Fibroblast of gingiva (primary cell): ENCODE measurements around the gene C5orf46.
"Not testable (repeated sequence)": the region's sequence is repeated elsewhere in the genome, so short reads cannot be mapped to it uniquely, and the experiment has no call there.

Experiments
- DNase-seq: peaks from one replicate; pipeline ENCODE4 v3.0.0-alpha.2; 2011; ENCODE audit warnings: low read depth

Gene C5orf46

DNA sequence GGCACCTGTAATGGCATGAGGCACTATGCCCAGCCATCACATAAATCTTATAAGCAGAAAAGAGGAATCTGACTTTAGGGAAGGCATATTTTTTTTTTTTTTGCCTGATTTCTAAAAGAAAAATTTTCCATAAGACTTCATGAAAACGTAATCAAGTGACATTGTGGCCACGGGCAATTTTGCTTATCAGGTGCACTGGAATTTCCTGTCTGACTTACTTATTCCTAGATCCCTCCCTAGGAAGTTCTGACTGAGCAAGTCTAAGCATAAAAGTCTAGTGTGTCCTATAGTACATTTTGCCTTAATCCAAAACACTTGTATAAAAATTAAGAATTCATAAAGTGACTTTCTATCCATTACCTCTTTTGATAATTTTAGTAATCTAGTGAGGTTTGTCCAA lies 12.5 kb downstream of the C5orf46 start:
- DNase-seq = no peak

DNA sequence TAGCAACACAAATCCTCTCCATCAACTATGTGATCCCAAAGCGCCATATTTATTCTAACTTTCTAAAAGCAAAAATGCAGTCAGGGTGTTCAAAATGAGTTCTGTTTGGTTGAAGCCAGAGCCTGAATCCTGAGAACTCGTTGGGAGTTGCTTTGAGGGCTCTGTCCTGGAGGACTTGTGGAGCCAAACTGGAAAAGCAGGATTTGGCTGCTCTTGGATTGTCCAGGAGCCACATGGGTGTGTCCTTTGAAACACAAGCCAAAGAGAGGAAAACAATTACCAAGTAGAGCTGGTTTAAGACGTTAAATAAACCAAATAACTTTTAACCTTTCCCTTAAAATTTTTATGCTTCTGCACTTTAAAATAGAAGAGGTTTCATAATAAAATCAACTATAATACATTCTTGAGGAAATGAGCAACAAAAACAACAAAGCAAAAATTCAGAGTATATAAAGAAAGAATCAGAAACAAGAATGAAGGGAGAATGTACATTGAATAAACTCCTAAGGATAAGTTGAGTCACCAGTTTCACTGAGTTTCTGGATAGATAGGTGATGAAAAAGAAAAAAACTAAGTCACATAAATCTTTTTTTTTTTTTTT lies 13.5 kb downstream of the C5orf46 start:
- no peak for DNase-seq

DNA sequence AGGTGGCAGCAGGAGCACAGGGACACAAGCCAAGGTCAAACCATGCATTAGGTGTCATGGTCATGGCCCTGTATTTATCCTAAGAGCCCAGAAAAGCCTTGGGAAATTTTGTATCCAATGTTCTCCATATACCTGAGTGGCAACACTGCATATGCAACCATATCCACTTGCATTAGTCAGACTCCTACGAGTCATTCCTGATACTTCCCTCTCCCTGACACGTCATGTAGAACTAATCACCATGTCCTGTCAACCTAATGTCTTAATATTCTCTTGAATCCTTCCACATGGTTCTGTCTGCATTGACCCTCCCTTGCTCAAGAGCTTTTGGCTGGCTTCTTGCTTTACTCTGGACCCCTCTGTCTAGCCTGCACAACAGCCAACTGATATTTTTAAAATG lies 18.4 kb downstream of the C5orf46 start:
- no peak for DNase-seq

DNA sequence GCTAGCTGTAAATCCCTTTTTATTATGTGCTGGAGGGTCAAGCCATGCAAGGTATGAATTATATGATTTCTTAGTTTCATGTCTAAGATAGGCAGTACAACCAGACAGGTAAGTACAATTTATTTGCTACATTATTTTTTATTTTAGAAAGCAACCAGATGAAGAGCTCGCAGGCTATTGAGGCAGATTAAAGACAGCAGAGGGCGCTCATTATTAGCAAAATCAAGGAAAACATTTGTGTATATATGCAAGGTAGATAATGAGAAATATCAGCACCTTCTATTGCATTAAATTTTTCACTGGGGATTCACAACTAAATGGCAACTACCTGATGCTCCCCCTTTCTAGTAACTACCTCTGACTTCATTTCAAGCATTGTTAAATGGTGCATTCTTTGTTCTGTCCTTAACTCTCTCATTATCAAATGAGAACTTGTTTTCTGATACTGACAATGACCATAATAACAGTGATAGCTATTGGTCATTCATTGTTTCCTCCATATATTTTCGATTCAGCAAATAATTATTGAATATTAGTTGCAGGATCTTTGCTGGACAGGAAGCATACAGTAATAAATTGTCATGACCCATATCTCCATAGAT lies 19.2 kb downstream of the C5orf46 start:
- peak; percentile 19 for DNase-seq

DNA sequence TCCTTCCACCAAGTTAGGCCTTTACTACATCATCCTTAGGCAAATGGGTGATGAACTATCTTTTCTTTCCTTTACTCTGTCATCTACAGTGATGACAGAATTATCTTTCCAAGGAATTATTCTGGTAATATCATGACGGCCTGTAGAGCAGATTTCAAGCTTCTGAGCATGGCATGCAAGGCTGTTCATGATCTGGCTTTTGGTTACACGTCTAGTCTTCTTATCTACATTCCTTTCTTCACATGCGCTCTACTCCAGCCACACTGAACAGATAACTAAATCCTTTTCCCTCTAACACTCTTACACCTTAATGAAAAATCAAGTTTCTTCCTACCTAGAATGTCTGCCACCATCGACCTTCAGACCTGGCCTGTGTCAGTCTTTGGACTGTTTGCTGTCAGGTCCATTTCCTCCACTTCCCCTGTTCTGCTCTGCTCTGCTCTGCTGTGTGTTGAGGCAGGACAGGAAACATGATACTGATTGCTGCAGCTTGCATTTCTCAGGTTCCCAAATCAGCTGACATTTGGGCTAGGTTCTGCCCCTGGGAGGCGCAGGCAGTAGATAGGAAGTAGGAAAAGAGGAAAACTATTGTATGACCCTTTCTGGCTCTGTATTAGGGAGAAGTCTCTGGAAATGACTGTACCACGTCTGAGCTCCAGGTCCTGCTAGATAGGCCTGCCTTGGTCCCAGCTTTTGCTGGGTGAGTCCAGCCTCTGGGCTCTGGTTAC lies 23.6 kb downstream of the C5orf46 start:
- no peak for DNase-seq

DNA sequence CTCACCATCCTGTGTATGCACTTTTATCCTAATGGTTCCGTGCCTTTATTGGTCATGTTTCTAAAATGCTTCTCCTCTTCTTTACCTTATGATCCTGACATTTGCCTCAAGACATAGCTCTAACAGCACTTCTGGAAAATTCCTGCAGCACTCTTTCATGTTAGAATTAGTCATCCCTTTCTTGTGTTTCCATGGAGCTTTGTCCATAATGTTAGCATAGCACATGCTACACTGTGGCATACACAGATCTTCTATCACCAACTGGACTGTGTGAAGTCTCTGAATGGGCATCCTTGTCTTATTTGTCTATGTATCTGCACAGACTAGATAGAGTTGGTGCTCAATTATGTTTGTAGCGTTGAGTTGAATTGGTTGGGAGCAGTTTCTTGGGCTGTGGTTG lies 25.9 kb downstream of the C5orf46 start:
- no peak for DNase-seq

DNA sequence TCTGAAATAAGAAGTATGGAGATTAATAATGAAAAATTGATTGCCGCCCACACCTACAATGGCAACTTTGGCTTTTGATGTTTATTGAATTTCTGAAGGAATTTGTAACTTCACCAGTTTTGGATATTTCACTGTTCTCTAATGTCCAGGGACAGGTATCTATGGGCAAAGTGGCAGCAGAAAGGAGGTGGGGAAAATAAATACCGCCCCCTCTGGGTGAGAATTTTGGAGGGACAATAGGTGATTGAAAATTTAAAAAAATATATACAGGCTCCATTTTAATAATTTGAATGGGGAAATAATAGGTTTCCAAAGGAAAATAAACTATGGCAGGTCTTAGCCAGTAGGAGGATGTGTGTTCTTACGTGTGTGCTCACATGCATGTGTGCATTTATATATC lies 26.6 kb downstream of the C5orf46 start:
- DNase-seq = no peak

DNA sequence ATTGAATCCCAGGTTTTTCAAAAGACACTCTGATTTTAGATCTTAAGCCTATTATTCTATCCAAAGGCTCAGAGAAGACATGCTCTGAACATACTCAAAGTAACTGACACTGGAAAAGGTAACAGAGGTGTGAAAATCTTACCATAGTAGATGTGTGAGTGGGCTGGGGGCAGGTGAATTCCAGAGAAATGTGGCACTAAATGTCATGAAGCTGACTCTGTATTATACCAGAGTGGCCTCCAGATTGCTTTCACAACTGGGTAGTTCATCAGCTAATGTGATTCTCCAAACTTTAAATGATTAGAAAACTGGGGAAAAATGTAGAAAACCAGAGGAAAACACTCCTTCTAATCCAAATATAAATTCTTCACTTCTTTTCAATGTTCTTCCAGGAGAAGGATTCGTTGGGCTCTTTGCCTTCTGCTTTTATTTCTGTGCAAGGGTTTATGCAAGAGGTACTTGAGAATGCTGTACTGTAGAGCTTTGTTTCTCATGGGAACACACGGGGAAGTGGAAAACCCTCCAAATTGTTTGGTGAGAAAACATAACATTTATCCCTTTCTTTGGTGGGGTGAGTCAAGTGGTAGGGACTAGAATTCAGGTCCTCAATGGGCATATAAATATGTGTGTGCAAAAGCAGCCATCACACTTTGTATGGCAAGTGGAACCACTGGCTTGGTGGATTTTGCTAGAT lies 28.1 kb downstream of the C5orf46 start, which contains the start of gene SCGB3A2:
Gene SCGB3A2, plus strand, starts transcription at position 646 of the 694 bp plus-strand sequence. CDS start 93 bp downstream, outside the sequence.
- DNase-seq = no peak

DNA sequence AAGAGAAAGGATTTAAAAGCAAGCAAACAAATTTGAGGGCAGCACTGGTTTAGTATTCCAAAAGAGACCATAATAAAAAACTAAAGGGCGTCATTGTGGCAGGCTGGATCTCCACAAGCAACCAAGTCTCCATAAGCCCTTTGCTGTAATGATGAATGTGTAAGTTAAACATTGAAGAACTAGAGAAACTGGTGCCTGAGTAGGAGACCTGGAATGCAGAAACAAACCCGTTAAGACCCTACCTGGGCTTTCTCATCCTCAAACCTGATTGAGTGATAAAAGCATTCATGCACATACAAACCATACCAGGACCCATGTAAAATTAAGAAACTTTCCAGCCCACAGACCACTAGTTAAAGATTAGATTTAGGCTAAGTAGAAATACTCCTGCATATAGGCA lies 29.7 kb downstream of the C5orf46 start:
- no peak for DNase-seq

DNA sequence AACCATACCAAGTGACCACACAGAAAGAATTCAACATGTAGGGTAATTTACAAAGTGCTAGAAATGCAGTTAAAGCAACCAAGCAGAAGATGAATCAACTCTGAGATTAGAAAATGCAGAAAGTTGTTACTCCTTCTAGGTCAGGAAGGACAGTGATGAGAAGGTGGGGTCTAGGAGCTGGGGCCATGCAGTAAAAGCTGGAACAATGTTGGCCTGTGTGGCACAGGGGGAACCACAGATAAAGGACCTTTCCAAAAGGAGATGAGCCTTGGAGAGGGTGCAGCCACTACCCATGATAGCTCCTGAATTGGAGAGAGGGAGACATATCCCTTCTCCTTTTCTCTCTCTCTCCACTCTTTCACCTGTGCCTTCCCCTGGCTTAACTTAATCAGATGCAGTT lies 30.2 kb downstream of the C5orf46 start:
- no peak for DNase-seq

DNA sequence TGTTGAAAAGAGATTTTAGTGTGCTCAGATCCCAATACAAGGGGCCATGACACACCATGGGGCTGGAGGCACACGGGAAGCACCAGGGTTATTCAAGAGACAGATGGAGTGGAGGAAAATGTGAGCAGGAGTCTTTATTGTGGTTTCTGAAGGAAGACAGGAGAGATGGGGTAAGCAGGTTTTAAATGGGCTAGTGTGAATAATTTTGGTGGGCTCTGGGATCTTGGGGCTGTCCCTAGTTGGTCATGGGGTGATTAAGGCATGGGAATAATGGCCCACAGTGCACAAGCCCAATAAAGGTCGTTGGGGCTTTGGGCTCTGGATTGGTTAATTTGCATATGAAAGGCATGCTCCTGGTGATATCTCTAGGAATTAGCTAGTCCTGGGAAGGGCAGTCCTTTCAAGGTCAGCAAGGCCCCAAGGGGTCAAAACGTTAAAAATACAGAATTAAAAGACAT lies 31.4 kb downstream of the C5orf46 start:
- DNase-seq = no peak

DNA sequence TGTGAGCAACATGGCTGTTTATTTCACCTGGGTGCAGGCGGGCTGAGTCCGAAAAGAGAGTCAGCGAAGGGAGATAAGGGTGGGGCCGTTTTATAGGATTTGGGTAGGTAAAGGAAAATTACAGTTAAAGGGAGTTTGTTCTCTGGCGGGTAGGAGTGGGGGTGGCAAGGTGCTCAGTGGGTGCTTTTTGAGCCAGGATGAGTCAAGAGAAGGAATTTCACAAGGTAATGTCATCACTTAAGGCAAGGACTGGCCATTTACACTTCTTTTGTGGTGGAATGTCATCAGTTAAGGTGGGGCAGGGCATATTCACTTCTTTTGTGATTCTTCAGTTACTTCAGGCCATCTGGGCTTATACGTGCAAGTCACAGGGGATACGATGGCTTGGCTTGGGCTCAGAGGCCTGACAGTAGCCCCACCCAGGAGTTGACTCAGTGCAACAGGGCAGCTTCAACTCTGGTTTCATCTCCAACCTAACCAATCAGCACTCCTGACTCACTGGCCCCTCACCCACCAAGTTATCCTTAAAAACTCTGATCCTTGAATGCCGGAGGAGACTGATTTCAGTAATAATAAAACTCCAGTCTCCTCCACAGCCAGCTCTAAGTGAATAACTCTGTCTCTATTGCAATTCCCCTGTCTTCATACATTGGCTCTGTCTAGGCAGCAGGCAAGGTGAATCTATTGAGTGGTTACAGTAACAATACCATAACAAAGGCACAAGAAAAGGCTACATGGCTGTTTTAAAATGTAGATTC lies 32.0 kb downstream of the C5orf46 start:
- not testable (repeated sequence) for DNase-seq

DNA sequence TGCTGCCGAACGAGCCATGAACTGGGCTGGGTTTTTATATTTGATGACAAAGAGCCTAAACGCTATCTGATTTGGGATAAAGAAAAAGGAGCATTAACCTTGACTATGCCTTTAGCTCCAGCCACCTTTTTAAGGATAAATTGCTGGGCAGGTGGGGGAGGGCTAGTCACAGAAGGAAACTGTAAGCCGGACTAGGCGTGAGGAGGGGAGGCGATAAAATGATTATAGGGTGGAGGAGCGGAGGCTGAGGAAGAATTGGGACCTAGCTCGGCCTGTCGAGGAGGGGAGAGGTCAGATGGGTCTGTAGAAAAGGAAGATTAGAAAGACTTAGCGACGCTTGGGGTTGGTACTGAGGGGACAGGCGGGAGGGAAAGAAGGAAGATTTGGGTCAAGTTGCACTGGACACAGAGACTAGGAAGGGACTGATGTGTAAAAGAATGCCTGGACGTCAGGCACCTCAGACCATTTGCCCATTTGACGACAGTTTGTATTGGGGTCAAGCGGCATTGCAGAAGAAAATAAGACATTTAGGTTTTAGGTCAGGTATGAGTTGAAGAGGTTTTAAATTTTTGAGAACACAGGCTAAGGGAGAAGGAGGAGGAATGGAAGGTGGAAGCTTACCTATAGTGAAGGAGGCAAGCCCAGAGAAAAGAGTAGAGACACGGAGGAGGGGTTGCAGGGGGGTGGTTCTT lies 33.4 kb downstream of the C5orf46 start:
- DNase-seq = not testable (repeated sequence)

DNA sequence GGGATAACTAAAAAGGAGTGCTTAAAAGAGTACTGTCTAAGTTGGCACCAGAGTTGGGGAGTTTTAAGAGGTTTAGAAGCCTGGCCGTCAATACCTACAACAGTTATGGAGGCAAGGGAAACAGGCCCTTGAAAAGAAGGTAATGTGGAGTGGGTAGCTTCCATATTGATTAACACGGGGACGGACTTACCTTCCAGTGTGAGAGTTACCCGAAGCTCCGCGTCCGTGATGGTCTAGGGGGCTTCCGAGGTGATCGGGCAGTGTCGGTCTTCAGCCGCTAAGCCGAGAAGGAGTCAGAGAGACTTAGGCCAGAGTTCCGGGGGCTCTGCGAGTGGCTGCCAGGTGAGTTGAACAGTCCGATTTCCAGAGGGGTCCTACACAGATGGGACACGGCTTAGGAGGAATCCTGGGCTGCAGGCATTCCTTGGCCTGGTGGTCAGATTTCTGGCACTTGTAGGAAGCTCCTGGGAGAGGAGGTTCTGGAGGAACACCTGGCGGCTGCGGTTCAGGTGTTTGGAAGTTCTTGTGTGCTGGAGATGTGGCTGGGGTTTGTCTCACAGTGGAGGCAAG lies 34.3 kb downstream of the C5orf46 start:
- not testable (repeated sequence) for DNase-seq

DNA sequence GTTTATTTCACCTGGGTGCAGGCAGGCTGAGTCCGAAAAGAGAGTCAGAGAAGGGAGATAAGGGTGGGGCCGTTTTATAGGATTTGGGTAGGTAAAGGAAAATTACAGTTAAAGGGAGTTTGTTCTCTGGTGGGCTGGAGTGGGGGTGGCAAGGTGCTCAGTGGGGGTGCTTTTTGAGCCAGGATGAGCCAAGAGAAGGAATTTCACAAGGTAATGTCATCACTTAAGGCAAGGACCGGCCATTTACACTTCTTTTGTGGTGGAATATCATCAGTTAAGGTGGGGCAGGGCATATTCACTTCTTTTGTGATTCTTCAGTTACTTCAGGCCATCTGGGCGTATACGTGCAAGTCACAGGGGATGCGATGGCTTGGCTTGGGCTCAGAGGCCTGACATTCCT lies 36.4 kb downstream of the C5orf46 start:
- not testable (repeated sequence) for DNase-seq

DNA sequence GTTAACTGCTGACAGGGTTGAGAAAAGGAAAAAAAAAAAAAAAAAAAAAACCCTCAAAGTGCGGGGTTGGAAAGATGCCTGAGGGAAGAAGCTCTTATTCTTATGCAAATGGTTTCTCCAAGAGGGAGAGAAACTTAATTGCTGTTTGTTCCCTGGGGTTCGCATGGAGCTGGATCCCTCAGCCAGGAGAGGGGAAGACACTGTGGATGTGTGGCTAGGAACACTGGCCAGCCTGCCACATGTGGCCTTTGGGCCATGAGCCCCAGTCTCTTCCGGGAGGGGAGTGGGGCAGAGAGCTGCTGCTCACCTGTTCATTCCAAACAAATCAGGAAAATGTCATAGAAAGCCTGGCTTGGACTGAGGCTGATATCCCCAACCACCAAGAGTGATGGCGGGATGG lies 37.2 kb downstream of the C5orf46 start:
- DNase-seq = no peak

DNA sequence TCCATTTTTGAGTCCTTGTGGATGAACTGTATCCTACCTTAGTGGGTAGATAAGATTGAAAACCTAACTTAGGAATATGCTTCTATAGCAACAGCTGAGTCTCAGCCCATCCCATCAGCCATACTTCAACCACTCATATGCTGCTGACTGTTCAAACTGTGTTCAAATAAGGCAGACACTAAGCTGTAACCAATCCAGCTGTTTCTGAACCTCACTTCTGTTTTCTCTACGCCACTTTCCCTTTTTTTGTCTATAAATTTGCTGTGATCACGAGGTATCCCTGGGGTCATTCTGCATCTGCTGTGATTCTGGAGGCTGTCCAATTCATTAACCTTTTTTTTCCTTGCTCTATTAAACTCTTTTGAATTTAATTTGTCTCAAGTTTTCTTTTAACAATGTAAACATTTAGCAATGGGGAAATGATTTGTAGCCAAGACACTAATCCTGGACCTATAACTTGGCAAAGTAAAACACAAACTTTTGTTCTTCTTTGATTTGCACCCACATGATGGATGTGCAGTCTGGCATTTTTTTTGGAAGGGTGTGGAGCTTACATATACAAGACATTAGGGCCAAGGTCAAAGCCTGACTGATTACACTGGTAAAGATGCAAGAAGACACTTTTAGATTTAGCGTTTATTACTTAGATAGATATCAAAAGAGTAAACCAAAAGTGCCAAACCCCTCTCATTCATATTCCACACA lies 42.7 kb downstream of the C5orf46 start:
- no peak for DNase-seq

DNA sequence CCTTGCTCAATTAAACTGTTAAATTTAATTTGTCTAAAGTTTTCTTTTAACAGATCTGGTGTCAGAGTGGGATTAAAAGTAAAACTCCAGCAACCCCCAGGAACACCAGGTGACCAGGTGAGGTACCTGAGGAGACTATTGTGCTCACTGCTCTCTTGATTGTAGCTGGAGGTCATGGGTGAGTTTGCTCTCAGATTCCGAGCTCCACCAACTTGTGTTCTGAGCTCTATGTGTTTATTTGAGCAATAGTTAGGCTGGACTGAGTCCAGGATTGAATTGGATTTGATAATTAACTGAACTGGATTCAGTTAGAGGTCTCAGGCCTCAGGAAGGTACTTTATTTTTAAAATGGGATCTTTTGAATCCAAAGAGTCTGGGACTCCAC lies 45.7 kb downstream of the C5orf46 start:
- no peak for DNase-seq

DNA sequence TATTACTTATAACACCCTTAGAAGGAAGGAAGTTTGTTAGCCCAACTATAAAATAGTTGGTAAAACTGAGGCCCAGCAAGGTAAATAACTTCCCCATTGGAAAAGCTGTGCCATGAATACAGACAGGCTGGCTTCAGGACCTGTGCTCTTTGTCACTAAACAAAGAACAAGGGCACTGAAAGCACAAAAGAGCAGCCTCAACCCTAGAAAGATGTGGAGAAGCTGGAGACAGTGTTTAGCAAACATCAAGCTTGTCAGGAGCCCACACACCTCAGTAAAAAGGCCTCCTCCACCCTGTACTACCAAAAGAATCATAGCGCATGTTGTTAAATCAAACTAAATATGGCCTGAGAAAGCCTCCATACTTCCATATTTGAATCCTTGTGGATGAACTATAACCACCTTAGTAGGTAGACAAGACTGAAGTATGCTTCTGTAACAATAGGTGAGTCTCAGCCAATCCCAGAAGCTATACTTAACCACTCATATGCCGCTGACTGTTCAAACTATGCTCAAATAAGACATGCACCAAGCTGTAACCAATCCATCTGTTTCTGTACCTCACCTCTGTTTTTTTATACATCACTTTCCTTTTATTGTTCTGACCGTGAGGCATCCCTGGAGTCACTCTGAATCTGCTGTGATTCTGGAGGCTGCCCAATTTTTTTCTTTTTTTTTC lies 46.2 kb downstream of the C5orf46 start:
- no peak for DNase-seq

DNA sequence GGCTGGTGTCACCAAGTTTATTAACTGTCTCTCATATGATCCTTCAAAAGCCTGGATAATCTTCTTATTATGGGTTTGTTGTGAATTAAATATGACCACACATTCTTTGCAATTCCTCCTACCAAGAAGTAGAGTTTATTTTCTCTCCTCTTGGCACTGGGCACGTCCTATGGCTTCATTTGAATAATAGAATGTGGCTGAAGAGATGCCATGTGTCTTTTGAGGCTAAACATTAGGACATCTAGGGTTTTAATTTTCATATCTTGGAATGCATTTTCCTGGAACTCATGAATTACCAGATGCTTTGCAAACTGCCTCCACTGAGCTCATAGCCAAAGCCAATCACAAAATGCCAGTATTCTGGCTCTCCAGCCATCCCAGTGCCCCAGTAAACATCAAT lies 47.8 kb downstream of the C5orf46 start:
- no peak for DNase-seq
